Measurements from ENCODE around the gene GPSM1.

DNA sequence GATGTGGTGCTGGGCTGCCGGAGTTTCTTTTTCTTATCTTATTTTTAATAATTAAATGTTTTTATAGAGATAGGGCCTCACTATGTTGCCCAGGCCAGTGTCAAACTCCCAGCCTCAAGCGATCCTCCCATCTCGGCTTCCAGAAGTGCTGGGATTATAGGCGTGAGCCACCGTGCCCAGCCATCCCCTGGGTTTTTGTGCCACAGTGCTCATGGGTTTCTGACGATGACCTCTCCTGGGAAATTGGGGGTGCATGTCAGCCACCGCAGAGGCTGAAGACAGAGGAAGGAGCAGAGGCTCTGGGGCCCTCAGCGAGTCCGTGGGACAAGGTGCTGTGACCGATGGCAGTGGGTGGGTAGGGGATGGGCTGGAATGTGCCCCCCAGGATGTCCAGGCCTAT, 14.4 kb downstream of the GPSM1 start:
- TF ChIP-seq, protein P1, sequence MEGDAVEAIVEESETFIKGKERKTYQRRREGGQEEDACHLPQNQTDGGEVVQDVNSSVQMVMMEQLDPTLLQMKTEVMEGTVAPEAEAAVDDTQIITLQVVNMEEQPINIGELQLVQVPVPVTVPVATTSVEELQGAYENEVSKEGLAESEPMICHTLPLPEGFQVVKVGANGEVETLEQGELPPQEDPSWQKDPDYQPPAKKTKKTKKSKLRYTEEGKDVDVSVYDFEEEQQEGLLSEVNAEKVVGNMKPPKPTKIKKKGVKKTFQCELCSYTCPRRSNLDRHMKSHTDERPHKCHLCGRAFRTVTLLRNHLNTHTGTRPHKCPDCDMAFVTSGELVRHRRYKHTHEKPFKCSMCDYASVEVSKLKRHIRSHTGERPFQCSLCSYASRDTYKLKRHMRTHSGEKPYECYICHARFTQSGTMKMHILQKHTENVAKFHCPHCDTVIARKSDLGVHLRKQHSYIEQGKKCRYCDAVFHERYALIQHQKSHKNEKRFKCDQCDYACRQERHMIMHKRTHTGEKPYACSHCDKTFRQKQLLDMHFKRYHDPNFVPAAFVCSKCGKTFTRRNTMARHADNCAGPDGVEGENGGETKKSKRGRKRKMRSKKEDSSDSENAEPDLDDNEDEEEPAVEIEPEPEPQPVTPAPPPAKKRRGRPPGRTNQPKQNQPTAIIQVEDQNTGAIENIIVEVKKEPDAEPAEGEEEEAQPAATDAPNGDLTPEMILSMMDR (IDR thresholded peaks at IDR 0.05; ENCODE audit: insufficient read depth, low read length): no peak
- TF ChIP-seq, protein P2, sequence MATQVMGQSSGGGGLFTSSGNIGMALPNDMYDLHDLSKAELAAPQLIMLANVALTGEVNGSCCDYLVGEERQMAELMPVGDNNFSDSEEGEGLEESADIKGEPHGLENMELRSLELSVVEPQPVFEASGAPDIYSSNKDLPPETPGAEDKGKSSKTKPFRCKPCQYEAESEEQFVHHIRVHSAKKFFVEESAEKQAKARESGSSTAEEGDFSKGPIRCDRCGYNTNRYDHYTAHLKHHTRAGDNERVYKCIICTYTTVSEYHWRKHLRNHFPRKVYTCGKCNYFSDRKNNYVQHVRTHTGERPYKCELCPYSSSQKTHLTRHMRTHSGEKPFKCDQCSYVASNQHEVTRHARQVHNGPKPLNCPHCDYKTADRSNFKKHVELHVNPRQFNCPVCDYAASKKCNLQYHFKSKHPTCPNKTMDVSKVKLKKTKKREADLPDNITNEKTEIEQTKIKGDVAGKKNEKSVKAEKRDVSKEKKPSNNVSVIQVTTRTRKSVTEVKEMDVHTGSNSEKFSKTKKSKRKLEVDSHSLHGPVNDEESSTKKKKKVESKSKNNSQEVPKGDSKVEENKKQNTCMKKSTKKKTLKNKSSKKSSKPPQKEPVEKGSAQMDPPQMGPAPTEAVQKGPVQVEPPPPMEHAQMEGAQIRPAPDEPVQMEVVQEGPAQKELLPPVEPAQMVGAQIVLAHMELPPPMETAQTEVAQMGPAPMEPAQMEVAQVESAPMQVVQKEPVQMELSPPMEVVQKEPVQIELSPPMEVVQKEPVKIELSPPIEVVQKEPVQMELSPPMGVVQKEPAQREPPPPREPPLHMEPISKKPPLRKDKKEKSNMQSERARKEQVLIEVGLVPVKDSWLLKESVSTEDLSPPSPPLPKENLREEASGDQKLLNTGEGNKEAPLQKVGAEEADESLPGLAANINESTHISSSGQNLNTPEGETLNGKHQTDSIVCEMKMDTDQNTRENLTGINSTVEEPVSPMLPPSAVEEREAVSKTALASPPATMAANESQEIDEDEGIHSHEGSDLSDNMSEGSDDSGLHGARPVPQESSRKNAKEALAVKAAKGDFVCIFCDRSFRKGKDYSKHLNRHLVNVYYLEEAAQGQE (IDR thresholded peaks at IDR 0.05; ENCODE audit: insufficient replicate concordance, low read depth): no peak
- TF ChIP-seq POLR2AphosphoS5 (IDR thresholded peaks at IDR 0.05; ENCODE audit: low read depth) (no peak), GABPA (IDR thresholded peaks at IDR 0.05; ENCODE audit: low read depth) (no peak)

Measured in HL-60 (cell line).